T-helper 1 cell (primary cell): Measurements from ENCODE around the gene UBE2L5.
"Not testable (repeated sequence)": the region's sequence is repeated elsewhere in the genome, so short reads cannot be mapped to it uniquely, and the experiment has no call there.

ENCODE experiments used
- DNase-seq, 5 donors: peaks; one replicate each; pipeline ENCODE4 v3.0.0-alpha.2; 2012 to 2020

Gene UBE2L5

DNA sequence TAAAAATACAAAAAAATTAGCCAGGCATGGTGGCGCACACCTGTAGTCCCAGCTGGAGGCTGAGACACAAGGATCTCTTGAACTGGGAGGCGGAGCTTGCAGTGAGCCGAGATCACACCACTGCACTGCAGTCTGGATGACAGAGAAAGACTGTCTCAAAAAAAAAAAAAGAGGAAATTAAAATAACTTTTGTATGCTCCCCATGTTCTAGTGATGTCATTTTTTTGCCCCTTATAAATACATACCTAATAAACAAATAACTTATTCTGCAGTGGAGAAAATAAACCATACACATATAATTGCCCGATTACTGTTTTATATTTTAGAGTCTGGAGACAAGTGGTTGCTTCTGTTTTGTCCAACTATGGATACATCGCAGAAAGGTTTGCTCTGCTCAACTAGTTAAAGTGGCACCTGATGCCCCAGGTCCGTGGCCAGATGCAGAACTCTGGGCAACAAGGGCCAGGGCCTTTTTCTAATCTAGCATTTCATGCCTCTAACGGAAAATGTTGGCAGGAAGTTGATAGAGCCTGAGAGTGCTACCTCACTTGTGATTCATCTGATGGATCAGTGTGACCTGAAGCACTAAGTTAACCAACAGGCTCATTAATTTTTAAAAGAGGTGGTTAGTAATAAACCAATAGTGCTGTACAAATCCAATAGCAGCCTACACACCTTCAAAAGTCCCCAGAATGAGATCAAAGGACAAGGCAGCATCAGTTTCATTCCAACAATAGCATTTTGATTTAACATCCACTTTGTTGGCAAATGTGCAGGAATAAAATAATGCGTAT is 18.8 kb downstream of the UBE2L5 start:
- DNase-seq, result peak in 1 of 5 donors; percentile 29

DNA sequence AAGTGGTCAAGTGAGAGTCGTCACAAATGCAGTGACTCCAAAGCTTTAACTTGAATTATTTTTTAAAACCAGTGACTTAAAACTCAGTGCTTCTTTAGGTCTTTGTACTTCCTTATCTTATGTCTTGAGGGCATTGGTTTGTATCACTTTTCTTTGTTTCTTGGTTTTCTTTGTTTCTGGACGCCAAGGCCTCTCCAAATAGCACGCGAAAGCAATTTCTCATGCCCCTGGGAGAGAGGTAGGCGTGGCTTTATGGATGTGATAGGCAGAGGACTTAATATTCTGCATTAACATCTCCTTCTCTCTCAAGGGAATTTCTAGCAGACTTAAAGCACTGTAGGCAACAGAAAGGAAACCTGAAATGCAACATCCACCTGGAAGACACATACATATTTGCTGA is 20.6 kb downstream of the UBE2L5 start:
- DNase-seq, result no peak

DNA sequence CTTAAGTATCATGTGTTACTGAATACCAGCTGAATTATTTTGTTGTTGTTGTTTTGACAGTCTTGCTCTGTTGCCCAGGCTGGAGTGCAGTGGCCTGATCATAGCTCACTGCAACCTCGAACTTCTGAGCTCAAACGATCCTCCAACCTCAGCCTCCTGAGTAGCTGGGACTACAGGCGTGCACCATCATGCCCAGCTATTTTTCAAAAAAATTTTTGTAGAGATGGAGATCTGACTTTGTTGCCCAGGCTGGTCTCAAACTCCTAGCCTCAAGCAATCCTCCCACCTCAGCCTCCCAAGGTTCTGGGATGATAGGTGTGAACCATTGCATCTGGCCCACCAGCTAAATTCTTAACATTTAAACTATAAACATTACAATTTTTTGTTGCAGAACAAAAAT is 21.2 kb downstream of the UBE2L5 start:
- not testable (repeated sequence) for DNase-seq

DNA sequence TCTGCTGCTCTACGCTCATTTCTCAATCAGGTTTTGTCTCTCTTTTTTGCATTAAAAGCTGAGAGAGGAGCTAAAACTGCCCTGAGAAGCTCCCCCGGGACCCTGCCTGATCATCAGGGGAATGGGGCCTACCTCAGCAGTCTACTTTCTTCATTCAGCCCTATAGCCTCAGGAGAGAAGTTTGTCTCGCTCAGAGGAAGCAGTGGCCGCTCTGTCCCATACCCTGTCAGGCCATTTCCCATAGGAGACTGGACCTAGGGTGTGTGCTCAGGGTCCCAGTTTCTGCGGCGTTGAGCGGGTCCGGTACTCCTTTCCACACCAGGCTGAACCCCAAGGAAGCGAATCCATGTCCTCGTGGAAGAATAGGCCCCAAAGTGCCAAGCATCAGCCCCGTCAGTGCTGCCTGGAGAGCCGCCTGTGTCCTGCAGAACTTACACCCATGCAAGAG is 21.7 kb downstream of the UBE2L5 start:
- DNase-seq, result no peak

DNA sequence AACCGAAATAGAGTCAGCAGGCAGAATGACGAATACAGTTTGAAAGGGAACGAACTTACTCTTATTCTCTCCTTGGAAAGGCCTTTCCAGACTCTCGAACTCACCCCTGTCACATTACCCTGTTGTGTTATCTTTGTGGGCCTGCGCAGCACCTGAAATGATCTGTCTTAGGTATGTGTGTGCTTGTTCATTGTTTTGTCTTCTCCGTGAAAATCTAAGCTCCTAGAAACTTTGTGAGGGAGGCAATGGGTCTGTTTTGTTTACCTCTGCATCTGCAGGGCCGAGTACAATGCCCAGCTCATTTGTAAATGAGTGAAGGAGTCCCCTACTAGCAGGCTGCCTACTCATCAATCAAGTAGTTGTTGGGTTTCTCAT is 23.8 kb downstream of the UBE2L5 start:
- no peak for DNase-seq

DNA sequence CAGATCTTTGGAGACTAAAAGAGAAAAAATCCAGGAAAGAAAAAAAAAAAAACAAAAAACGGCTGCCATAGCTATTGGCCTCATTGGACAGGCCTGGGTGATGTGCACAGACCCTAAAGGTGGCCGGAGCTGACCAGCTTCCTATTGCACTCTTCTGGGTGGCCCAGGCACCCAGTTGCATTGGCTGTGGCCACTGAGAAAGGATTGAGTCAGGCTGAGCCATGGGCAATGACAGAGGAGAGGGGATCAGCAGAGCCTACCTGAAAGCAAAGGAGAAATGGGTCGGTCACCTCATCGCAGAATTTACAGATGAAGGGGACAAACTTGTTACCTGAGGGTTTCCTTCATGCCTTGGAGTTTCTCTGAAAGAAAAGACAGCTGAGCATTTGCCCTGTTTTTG is 26.1 kb downstream of the UBE2L5 start:
- DNase-seq, result no peak

DNA sequence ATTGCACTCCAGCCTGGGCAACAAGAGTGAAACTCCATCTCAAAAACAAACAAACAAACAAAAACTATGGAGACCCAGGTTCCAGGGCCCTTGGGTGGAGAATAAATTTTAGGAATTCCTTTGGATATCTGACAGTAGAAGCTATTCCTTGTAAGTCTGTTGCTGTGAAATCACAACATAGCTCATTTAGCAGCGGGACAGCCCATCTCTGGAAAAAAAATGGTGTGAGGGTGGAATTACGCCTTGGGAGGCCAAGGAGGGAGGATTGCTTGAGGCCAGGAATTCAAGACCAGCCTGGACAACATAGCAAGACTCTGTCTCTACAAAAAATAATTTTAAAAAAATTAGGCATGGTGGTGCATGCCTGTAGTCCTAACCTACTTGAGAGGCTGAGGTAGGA is 27.8 kb downstream of the UBE2L5 start:
- no peak for DNase-seq

DNA sequence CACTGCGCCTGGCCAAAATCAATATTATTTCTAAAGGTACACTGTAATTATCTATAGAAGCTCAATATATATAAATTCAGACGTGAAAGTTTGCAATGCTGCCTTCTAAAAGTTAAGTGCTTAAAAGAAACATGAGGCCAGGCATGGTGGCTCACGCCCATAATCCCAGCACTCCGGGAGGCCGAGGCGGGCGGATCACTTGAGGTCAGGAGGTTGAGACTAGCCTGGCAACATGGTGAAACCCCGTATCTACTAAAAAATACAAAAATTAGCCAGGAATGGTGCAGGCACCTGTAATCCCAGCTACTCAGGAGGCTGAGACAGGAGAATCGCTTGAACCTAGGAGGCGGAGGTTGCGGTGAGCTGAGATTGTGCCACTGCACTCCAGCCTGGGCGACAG is 29.2 kb downstream of the UBE2L5 start:
- not testable (repeated sequence) for DNase-seq

DNA sequence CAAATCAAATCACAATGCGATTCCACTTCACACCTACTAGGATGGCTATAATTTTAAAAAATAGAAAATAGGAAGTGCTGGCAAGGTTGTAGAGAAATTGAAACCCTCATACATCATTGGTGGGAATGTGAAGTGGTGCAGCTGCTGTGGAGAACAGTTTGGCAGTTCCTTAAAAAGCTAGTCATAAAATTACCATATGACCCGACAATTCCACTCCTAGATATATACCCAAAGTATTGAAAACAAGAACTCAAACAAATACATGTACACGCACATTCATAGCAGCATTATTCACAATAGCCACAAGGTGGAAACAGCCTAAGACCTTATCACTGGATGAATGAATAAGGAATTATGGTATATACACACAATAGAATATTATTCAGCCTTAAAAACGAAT is 31.4 kb downstream of the UBE2L5 start:
- no peak for DNase-seq

DNA sequence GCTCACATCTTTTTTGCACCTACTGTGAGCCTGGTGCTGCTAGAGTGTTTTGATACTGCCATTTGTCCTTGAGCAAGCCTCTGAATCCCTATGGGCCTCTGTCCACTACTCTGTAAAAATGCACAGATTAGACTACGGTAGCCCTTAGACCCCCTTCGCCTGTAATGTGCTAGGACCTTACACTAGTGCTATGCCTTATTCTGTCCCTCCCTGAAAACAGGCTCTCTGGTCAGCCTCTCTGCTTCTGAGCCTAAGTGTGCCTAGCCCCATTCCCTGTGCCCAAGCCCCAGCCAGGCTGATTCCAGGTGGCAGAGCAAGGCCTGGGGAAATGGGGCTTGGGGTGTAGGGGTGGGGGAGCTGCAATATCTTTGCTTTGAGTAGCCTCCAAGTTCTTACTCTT is 32.7 kb downstream of the UBE2L5 start:
- no peak for DNase-seq

DNA sequence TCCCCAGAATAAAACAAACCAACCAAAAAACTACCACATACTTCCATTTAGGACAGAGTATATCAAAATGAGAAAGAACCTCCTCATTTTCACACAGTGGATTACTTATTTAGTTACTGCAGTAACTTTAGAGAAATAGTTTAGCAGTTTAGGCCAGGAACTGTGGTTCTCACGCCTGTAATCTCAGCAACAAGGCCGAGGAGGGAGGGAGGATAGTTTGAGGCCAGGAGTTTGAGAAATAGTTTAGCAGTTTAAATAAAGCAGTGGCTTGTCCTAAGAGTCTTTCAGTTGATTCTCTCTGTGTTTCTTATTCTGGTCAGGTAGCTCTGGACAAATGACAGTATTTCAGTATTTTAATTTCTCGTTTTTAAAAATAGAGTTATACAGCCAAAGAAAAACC is 34.0 kb downstream of the UBE2L5 start:
- no peak for DNase-seq

DNA sequence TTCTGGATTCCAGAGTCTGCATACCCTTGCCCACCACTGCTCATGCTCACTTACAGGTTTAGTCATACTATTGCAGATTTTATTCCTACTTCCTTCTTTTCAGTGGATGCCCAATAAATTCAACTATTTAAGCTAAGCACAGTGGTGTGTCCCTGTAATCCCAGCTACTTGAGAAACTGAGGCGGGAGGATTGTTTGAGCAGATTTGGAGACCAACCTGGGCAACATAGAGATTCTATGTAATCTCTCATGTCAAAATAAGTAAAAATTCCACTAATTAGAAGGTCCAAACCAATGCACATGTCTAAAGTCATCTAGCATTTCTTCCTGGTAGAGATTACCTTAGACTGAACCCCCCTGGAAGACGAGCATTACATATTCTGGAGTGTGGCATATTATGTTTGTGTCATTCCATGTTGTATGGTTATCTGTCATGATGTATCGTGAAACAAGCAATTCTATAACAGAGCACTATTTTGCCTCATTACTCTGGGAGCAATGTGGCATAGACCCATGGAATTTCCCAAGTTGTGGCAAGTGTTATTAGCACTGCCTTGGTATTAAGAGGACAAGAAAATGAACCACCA is 35.1 kb downstream of the UBE2L5 start:
- DNase-seq, result no peak

DNA sequence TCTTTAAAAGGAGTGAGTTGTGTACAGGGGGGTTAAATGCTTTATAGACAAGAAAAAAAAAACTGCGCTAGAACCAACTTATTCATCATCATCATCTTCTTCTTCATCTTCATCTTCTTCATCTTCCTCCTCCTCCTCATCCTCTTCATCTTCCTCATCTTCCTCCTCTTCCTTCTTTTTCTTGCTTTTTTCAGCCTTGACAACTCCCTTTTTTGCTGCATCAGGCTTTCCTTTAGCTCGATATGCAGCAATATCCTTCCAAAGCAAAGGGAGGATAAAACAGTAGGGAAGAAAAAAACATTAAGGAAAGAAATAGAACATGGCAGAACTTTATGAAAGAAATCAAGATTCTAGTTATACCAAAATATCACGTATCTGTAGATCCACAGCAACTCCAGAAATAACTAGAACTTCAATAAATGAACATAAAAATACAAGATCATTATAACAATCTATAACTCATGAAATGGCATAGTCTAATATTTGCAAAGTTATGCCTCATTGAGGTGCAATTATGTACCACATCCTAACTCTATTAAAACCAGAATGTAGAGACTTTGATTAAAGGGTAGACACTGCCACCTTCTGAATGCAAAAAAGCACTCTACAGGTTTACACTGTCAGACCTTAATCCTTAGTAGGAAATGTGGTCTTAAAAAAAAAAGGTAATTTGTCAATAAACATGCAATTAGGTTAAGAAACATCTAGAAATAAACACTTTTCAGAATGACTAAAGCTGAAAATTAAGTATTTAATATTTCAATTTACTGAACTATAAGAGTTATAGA is 39.2 kb downstream of the UBE2L5 start:
- DNase-seq, result peak in 1 of 5 donors; percentile 37

DNA sequence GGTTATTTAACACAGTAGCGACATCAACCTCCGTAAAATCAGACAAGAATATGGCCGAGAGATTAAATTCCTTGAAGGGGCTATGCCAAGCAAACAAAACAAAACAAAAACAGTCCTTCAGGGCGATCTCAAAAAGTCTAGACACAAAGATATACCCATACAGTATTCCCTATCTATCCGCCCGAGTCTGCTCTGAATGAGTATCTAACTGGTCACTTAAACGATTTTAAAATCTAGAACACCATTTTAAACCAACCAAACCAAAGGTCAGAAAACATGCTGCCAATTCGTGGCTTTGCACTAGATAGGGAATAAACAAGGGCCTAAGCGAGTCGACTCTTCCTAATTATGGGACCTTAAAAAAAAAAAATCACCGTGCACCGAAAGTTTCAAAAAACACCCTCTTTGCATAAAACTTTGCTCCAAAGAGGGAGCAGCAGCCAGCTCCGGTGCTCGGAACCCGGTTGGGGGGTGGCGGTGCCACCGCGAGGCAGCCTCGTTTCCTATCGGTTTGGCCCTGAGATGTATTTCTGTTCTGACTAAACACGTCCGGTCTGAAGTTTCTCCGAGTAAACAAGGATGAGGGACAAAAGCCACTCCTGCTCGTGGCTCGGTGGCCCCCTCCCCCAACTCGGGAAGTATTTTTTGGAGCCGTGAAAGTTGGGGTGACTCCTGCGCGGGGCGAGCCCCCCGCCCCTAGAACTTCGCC is 41.6 kb downstream of the UBE2L5 start:
- peak; percentile 30 to 88 (median 56) for DNase-seq

DNA sequence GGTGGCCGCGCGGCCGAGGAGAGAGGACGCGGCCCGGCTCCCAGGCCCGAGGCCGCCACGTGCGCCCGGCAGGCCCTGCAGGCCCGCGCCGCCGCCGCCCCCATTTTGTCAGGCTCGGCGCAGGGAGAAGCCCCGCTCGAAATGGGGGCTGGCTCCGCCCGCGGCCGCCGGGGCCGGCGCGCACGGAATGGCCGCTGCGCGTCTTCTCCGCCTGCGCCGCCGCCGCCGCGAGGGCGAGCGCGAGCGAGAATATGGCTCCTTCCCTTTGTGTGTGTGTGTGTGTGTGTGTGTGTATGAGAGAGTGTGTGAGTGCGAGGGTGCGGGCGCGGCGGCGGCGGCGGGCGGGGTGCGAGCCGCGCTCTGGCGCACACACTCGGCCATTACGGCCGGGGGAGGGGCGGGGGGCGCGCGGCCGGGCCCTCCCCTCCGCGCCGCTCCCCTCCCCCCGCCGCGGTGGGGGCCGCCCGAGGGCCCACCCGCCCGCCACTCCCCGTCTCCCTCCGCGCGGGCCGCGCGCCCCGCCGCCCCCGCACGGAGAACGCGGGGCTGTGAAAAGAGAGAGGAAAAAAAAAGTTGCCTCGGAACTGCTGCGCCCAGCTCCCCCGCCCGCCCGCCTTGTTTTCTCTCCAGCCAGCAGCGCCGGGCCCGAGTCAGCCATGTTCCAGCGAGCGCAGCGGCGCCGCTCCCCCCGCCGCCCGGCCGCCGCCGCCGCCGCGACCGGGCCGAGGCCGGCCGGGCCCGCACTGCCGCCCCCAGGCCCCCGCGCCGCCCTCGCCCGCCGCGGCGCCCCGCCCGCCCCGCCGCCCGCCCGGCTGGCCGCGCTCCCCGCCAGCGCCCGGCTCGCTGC is 42.4 kb downstream of the UBE2L5 start:
- DNase-seq, result peak; percentile 69 to 78 (median 76)

DNA sequence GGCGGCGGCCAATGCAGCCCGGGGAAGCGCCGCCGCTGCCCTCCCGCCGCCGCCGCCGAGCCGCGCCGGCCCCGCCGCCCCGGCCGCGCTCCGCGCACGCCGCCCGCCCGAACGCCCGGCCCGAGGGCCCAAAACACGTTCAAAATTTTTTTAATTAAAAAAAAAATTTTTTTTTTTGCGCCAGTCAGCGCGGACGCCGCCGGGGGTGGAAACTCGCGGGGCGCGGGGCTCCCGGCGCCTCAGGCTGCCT is 43.0 kb downstream of the UBE2L5 start:
- no peak for DNase-seq

DNA sequence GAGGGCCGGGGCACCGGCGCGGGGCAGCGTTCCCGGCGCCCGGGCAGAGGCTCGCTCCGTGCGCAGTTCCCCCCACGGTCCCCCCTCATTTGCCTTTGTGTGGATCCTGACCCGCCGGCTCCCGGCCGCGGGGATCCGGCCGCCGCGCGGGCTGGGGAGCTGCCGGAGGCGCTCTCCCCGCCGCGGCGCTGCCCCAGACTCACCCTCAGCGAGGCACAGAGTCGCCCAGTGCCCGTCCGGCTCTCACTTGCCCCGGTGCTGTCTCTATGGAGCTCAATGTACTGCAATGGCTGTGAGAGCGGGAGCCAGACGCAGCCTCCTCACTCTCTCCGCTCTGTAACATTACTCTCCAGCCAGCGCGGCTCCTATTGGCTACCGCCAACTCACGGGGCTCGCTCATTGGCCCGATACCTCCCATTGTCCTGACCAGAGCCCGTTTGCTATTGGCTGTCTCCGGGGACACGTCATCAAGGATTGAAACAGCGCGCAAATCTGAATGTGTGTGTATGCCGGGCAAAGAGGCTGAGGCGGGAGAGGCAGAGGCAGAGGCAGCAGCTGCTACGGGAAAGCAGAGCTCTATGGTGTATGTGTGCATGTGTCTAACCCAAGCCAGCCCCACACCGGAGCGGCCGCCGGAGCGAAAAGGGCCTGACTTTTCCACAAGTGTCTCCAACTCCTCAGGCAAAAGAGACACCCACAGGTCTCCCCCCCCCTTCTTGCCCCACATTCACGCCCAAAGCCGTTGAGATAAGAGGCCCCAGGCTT is 43.5 kb downstream of the UBE2L5 start, which contains the start of gene HMGB1:
HMGB1 (minus strand) TSS at position 344 of the 765 bp plus-strand sequence. CDS start 2,256 bp downstream, outside the sequence.
- DNase-seq, result peak; percentile 92 to 99 (median 96)

DNA sequence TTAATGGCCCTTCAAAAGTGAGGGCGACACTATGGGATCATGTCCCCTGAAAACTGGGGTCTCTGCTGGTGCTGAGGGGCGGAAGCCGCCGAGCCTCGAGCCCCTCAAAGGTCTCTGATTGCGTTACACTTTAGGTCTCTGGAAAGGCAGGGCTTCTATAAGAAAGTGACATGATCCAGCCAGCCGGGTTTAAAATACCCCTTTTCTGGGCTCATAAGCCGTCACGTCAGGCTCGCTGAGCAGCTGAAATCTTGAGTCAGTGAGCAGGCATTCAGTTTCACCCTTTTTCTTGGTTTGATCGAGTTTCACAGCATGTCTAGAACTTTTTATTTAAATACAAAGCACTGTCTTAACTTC is 44.0 kb downstream of the UBE2L5 start:
- DNase-seq, result no peak

DNA sequence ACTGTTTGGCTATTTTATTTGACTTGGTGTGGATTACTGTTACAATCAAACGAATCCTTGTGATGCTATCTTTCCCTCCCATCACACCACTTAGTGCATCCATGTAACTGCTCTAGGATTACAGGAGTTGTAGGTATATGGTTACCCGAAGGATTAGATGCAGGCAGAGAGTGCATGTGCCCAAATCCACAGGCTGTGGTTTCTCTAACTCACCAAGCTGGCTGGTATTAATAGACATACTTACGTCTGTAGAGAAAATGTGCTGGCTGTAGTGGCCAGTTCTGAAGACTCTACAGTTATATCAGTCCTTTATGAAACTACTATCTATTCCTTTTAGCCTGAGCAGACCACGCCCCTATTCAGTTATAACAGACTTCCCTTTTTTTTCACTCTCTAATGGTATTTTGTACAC is 44.6 kb downstream of the UBE2L5 start:
- DNase-seq, result peak in 1 of 5 donors; percentile 23

DNA sequence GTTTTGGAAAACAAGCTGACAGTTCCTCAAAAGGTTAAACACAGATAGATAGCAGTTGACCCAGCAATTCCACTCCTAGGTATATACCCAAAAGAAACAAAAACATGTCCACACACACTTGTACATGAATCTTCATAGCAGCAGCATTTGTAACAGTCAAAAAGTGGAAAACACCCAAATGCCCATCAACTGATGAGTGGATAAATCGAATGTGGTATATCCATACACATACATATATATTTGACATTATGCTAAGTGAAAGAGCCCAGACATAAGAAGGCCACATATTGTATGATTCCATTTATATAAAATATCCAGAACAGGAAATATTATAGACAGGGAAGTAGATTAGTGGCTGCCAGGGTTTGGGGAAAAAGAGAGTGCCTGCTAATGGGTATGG is 51.4 kb downstream of the UBE2L5 start:
- DNase-seq, result no peak
